Measurements from ENCODE around the gene PHF19. TPM values are rescaled to one million over a fixed set of nuclear protein-coding genes. Genes with fewer than 3 reads are reported as not detected.

Gene PHF19
- total and polyA plus RNA-seq, 10 of the 15 experiments (the other 5 are each of a cell fraction or from before 2014, with no cell fraction given): 26.0 to 133 (median 87.7) TPM

GRCh38 chr9:120830865-120831264 is 46.1 kb downstream of the PHF19 start:
- 92% methylated on average over 3 of the region's 3 CpGs for WGBS (ENCODE audit: insufficient coverage, insufficient replicate concordance, low lambda C conversion rate, missing lambda C conversion rate)
- ChIA-PET POLR2A (no interaction called here), CTCF (interaction anchor here (0.6 kb wide), 1 partner anchor 225 kb away, joined by 4 read pairs; no protein-coding TSS in a partner anchor)

More at GRCh38 chr9:120830865-120831264, 46.1 kb downstream of the PHF19 start:
- peaks cover 0 to 23% of the 10 kb centered on the region in 2 experiments; a peak in 2 of 4 replicates for H3K36me3 ChIP-seq (ENCODE audit: control insufficient read depth in 2 of 2, insufficient read depth in 2 of 2, low read length in 1 of 2)
- H3K9me3 ChIP-seq (replicated peaks; ENCODE audit: control insufficient read depth, insufficient read depth, low read length): no peaks in the 10 kb centered on the region
- H3K4me3 ChIP-seq: no peak overlapping the region
- DNase-seq (ENCODE audit: low read depth, low spot score): no peak
- H3K4me1 ChIP-seq (ENCODE audit: control insufficient read depth, insufficient read depth, low read length): no peaks in the 10 kb centered on the region
- H3K27ac ChIP-seq (ENCODE audit: control insufficient read depth, insufficient read depth): no peak overlapping the region
- ChIA-PET RAD21 (ENCODE audit: unreplicated experiment) (no interaction called here), SMC1A (ENCODE audit: uncharacterized antibody, unreplicated experiment) (no interaction called here)
- H3K9ac ChIP-seq (ENCODE audit: control insufficient read depth, insufficient read depth, low read length): no peak overlapping the region
- H3K4me2 ChIP-seq (ENCODE audit: control insufficient read depth, insufficient read depth): no peak overlapping the region
- ATAC-seq: no peak
- no peak overlapping the region for H2AFZ ChIP-seq (ENCODE audit: control insufficient read depth, low read depth, low read length)
- BruUV-seq (replicated peaks): no TSS peak
- intact Hi-C loops (cut with micrococcal nuclease; ENCODE audit: unreplicated experiment): no loop called here
- in situ Hi-C loops (cut with MboI): no loop called here
- H3K79me2 ChIP-seq (ENCODE audit: control insufficient read depth, insufficient read depth, low read length): no peaks in the 10 kb centered on the region
- H4K20me1 ChIP-seq (ENCODE audit: control insufficient read depth, insufficient read depth): no peaks in the 10 kb centered on the region
- no peak for FAIRE-seq
- H3K27me3 ChIP-seq (replicated peaks in 1 of 2; ENCODE audit: control insufficient read depth in 2 of 2, insufficient read depth in 2 of 2, low read length in 1 of 2): no peaks in the 10 kb centered on the region
- no peak for TF ChIP-seq CTCF (IDR thresholded peaks at IDR 0.05 in 2 of 3, conservative IDR thresholded peaks at IDR 0.05 in 1 of 3; ENCODE audit: control insufficient read depth in 2 of 3, extremely low read depth in 1 of 3, insufficient read depth in 1 of 3, low read depth in 3 of 3, low read length in 3 of 3)
- TF ChIP-seq NBN (IDR thresholded peaks at IDR 0.05): no peak
- no peak for TF ChIP-seq CEBPB (IDR thresholded peaks at IDR 0.05; ENCODE audit: borderline replicate concordance in 1 of 2, low read depth in 2 of 2, low read length in 2 of 2)
- TF ChIP-seq ETV6 (conservative IDR thresholded peaks at IDR 0.05 in 1 of 2, IDR thresholded peaks at IDR 0.05 in 1 of 2; ENCODE audit: borderline replicate concordance in 1 of 2, low read depth in 1 of 2): no peak
- TF ChIP-seq POU2F2 (IDR thresholded peaks at IDR 0.05; ENCODE audit: borderline replicate concordance, low read depth, low read length): no peak
- no peak for TF ChIP-seq IRF3 (IDR thresholded peaks at IDR 0.05)
- TF ChIP-seq YY1 (IDR thresholded peaks at IDR 0.05; ENCODE audit: low read depth, low read length): no peak
- no peak for TF ChIP-seq KAT2A (conservative IDR thresholded peaks at IDR 0.05; ENCODE audit: control insufficient read depth, low read depth, low read length)

All from GM12878 (cell line).